Upper lobe of left lung (tissue), 6 donors: ENCODE results near the gene PRPF8. TPM values are rescaled to one million over a fixed set of nuclear protein-coding genes. Genes with fewer than 3 reads are reported as not detected.

Experiments used
- ATAC-seq, 2 donors: fragments of 200-7000 bp; cut with Tn5 transposase; one replicate each; pipeline ENCODE4 v1.9.1; 2022; ENCODE audit warnings: mild to moderate bottlenecking in 2 of 2, moderate library complexity in 2 of 2; ENCODE audit not compliant: low FRiP score in 2 of 2
- DNase-seq, 2 donors: peaks; one replicate each; pipeline ENCODE4 v3.0.0-alpha.2; 2019 to 2020
- H3K27ac ChIP-seq, 4 donors: fragments of 200-600 bp; sonication (generic); one replicate each; pipeline ENCODE4 v1.5.1; 2016 to 2019
- H3K27me3 ChIP-seq, 4 donors: fragments of 200-600 bp; sonication (generic); one replicate each; pipeline ENCODE4 v1.5.1; 2017 to 2019
- H3K36me3 ChIP-seq, 4 donors: fragments of 200-600 bp; sonication (generic); one replicate each; pipeline ENCODE4 v1.5.1; 2016 to 2019
- H3K4me1 ChIP-seq, 4 donors: fragments of 200-600 bp; sonication (generic); one replicate each; pipeline ENCODE4 v1.5.1; 2018 to 2019
- H3K4me3 ChIP-seq, 4 donors: fragments of 200-600 bp; sonication (generic); one replicate each; pipeline ENCODE4 v1.5.1; 2017 to 2019; ENCODE audit warnings: mild to moderate bottlenecking in 2 of 4, moderate library complexity in 1 of 4
- H3K9me3 ChIP-seq, 4 donors: fragments of 200-600 bp; sonication (generic); one replicate each; pipeline ENCODE4 v1.5.1; 2018 to 2019
- CTCF ChIP-seq, 6 experiments: fragments of 450-650 bp in 4 of 6; fragments of 200-600 bp in 2 of 6; sonication (generic) in 2 of 6; IDR thresholded peaks; one replicate each; pipeline ENCODE4 v1.5.1; 2016 to 2019; ENCODE audit warnings: antibody characterized with exemption in 6 of 6
- EP300 ChIP-seq, 4 donors: sonication (generic); formaldehyde crosslinking; IDR thresholded peaks; one replicate each; pipeline ENCODE4 v1.5.1; 2017; ENCODE audit warnings: antibody characterized with exemption in 4 of 4, control low read depth in 2 of 4
- POLR2A ChIP-seq, 4 donors: fragments of 450-650 bp; IDR thresholded peaks; one replicate each; pipeline ENCODE4 v1.5.1; 2016 to 2017; ENCODE audit warnings: antibody characterized with exemption in 4 of 4, mild to moderate bottlenecking in 2 of 4
- POLR2AphosphoS5 ChIP-seq, 2 donors: sonication (generic); formaldehyde crosslinking; IDR thresholded peaks; one replicate each; pipeline ENCODE4 v1.5.1; 2017; ENCODE audit warnings: antibody characterized with exemption in 2 of 2
- WGBS, 2 donors: methylation state at CpG; one replicate each; pipeline ENCODE4 v1.1.5; 2017 to 2018; 5-methylcytosine and 5-hydroxymethylcytosine counted together
- total RNA-seq, 6 donors: library from RNA; depleted of rRNA in 4 of 6; stranded (reverse); fragments of >200 nt in 4 of 6; gene quantifications; one replicate each; pipeline versions ENCODE4 v1.1.0 to v1.2.1, GENCODE V29; 2016 to 2021
- donor health status: DM: no; HTN: no; CAD: no; lungs with moderate emphysema.
- donor health status: DM: no; HTN: yes; CAD: no; lungs with severe emphysema.

Gene PRPF8
- total RNA-seq, 6 donors from 2014 or later, result 173 to 283 (median 220) TPM

GRCh38 chr17:1645207-1646171, 39.2 kb downstream of the PRPF8 start, which contains the start of gene SCARF1:
SCARF1 (minus strand) TSS chr17:1645732; CDS start chr17:1645697, 35 bp downstream.
- Histone ChIP-seq H3K27ac (peak within 1 kb of the TSS; percentile 92 to 99 (median 98)), H3K27me3 (no peaks in the 10 kb centered on the region), H3K4me1 (peaks cover 61 to 66% (median 65%) of the 10 kb centered on the region in 4 donors), H3K36me3 (peaks cover under 1 to 4% (median 2%) of the 10 kb centered on the region in 4 donors), H3K4me3 (peak within 1 kb of the TSS; percentile 47 to 71 (median 60)), H3K9me3 (no peaks in the 10 kb centered on the region)
- TF ChIP-seq POLR2AphosphoS5 (IDR thresholded peaks at IDR 0.05), result peak; percentile 54 to 64
- TF ChIP-seq POLR2A (IDR thresholded peaks at IDR 0.05), result peak in 1 of 4 donors; percentile 64
- TF ChIP-seq EP300 (IDR thresholded peaks at IDR 0.05), result no peak
- peak in 1 of 6 experiments; percentile 13 for TF ChIP-seq CTCF (IDR thresholded peaks at IDR 0.05)
- DNase-seq (peak; percentile 73 to 87), ATAC-seq (no peak)
- WGBS, 2 donors, result 45 to 49% methylated on average over 18 to 25 of the region's 25 CpGs

- H3K27me3 ChIP-seq, result no peaks in the 10 kb centered on the region
- ATAC-seq (no peak), DNase-seq (peak in 1 of 2 donors; percentile 65)
- peak overlapping the region; percentile 47 to 71 (median 60) for H3K4me3 ChIP-seq
- H3K36me3 ChIP-seq, result no peaks in the 10 kb centered on the region
- H3K9me3 ChIP-seq, result no peaks in the 10 kb centered on the region
- H3K27ac ChIP-seq, result peak overlapping the region; percentile 92 to 99 (median 98)
- peak in 1 of 2 donors; percentile 45 for TF ChIP-seq POLR2AphosphoS5 (IDR thresholded peaks at IDR 0.05)
- no peak for TF ChIP-seq EP300 (IDR thresholded peaks at IDR 0.05)
- 26 to 31% methylated on average over 11 of the region's 15 CpGs for WGBS, 2 donors
- H3K4me1 ChIP-seq, result peaks cover 58 to 66% (median 64%) of the 10 kb centered on the region in 4 donors
These were observed 40.0 kb downstream of the PRPF8 start for GRCh38 chr17:1644493-1645206.

- Histone ChIP-seq H3K4me3 (peak overlapping the region; percentile 42 to 71 (median 60)), H3K27ac (peak overlapping the region; percentile 92 to 99 (median 98)), H3K9me3 (no peaks in the 10 kb centered on the region), H3K4me1 (peaks cover 58 to 71% (median 69%) of the 10 kb centered on the region in 4 donors), H3K36me3 (peaks cover 0 to 3% (median 0%) of the 10 kb centered on the region in 4 donors), H3K27me3 (no peaks in the 10 kb centered on the region)
- TF ChIP-seq POLR2A (IDR thresholded peaks at IDR 0.05) (peak in 1 of 4 donors; percentile 30), POLR2AphosphoS5 (IDR thresholded peaks at IDR 0.05) (peak; percentile 12 to 31), CTCF (IDR thresholded peaks at IDR 0.05) (no peak), EP300 (IDR thresholded peaks at IDR 0.05) (peak in 2 of 4 donors; percentile 5 to 62)
- DNase-seq, result peak in 1 of 2 donors; percentile 75
- ATAC-seq, result peak; percentile 1 to 20
- 24 to 71% methylated on average over 2 to 5 of the region's 13 CpGs for WGBS, 2 donors
These were observed 40.6 kb downstream of the PRPF8 start for GRCh38 chr17:1643999-1644492.

DNA sequence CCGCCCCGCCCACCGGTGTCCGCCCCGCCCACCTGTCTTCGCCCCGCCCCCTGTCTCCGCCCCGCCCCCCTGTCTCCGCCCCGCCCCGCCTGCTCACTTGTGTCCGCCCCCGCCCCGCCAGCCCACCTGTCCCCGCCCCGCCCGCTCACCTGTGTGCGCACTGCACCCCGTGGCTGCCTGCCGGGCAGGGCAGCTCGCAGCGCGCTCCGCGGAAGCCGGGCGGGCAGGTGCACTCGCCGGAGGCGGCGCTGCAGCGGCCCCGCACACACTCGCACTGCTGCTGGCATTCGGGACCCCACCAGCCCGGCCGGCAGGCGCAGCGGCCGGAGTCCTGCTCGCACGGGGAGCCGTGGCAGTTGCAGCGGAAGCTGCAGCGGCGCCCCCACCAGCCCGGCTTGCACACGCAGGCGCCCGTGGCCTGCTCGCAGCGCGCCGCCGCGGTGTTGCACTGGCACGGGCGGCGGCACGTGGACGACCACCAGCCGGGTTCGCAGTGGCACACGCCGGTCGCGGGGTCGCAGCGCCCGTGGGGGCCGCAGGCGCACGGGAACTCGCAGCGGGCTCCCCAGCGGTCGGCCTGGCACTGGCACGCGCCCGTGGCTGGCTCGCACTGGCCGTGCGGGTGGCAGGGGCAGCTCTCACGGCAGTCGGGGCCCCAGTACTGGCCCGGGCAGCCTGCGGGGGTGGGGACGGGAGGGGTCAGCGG, 41.2 kb downstream of the PRPF8 start:
- DNase-seq (peak; percentile 88 to 93), ATAC-seq (peak in 1 of 2 donors; percentile 12)
- H3K4me1 ChIP-seq, result peaks cover 54 to 73% (median 69%) of the 10 kb centered on the region in 4 donors
- WGBS, 2 donors, result 1% methylated on average over 25 of the region's 90 CpGs; no CpG with 5 or more reads in 1 of the 2 donors
- H3K27ac ChIP-seq, result peak overlapping the region; percentile 92 to 99 (median 98)
- H3K36me3 ChIP-seq, result peaks cover 0 to 8% (median 0%) of the 10 kb centered on the region in 4 donors
- no peaks in the 10 kb centered on the region for H3K9me3 ChIP-seq
- TF ChIP-seq POLR2A (IDR thresholded peaks at IDR 0.05) (peak in 2 of 4 donors; percentile 57 to 70), CTCF (IDR thresholded peaks at IDR 0.05) (peak in 4 of 6 experiments; percentile 52 to 73 (median 56)), POLR2AphosphoS5 (IDR thresholded peaks at IDR 0.05) (peak in 1 of 2 donors; percentile 20), EP300 (IDR thresholded peaks at IDR 0.05) (no peak)
- peak overlapping the region; percentile 42 to 71 (median 60) for H3K4me3 ChIP-seq
- no peaks in the 10 kb centered on the region for H3K27me3 ChIP-seq
